Measurements from ENCODE around the gene LAD1.

- TF ChIP-seq CTCF (conservative IDR thresholded peaks at IDR 0.05; ENCODE audit: low read length), result no peak
- no peak for TF ChIP-seq EZH2phosphoT487 (IDR thresholded peaks at IDR 0.05; ENCODE audit: borderline replicate concordance)
These were observed 1.2 kb upstream of the LAD1 start for GRCh38 chr1:201400212-201400851.
